ENCODE measurements around the gene EBF3. TPM values are rescaled to one million over a fixed set of nuclear protein-coding genes. Genes with fewer than 3 reads are reported as not detected.

The EBF3 gene
- total and polyA plus RNA-seq, 7 donors, result 1.2 to 8.9 (median 4.5) TPM; not detected in 1

GRCh38 chr10:129883626-129884397, 80.3 kb downstream of the EBF3 start:
- H3K9me3 ChIP-seq, result no peaks in the 10 kb centered on the region
- H3K36me3 ChIP-seq, result no peaks in the 10 kb centered on the region
- H3K4me1 ChIP-seq, result no peaks in the 10 kb centered on the region
- TF ChIP-seq POLR2AphosphoS5 (IDR thresholded peaks at IDR 0.05) (no peak), EP300 (IDR thresholded peaks at IDR 0.05) (no peak), CTCF (IDR thresholded peaks at IDR 0.05) (no peak), POLR2A (IDR thresholded peaks at IDR 0.05) (no peak)
- DNase-seq, result no peak
- no peak overlapping the region for H3K27ac ChIP-seq
- peaks cover 0 to under 1% (median 0%) of the 10 kb centered on the region in 3 donors for H3K27me3 ChIP-seq
- 60 to 62% methylated on average over 20 of the region's 20 CpGs for WGBS, 2 donors
- no peak overlapping the region for H3K4me3 ChIP-seq
- intact Hi-C loops (cut with DNase I), result no loop called here

GRCh38 chr10:129883029-129883428, 81.0 kb downstream of the EBF3 start:
- H3K27me3 ChIP-seq, result no peaks in the 10 kb centered on the region
- no peak overlapping the region for H3K27ac ChIP-seq
- no peak for TF ChIP-seq POLR2A (IDR thresholded peaks at IDR 0.05)
- TF ChIP-seq CTCF (IDR thresholded peaks at IDR 0.05), result no peak
- TF ChIP-seq POLR2AphosphoS5 (IDR thresholded peaks at IDR 0.05), result no peak
- no peak for TF ChIP-seq EP300 (IDR thresholded peaks at IDR 0.05)
- H3K36me3 ChIP-seq, result no peaks in the 10 kb centered on the region
- H3K4me1 ChIP-seq, result no peaks in the 10 kb centered on the region
- no peak overlapping the region for H3K4me3 ChIP-seq
- WGBS, 2 donors, result 86 to 88% methylated on average over 11 of the region's 11 CpGs
- H3K9me3 ChIP-seq, result no peaks in the 10 kb centered on the region
- intact Hi-C loops (cut with DNase I), result no loop called here
- no peak for DNase-seq

- intact Hi-C loops (cut with DNase I), result no loop called here
- no peak overlapping the region for H3K4me3 ChIP-seq
- 70 to 84% methylated on average over 9 of the region's 9 CpGs for WGBS, 2 donors
- TF ChIP-seq POLR2A (IDR thresholded peaks at IDR 0.05) (no peak), EP300 (IDR thresholded peaks at IDR 0.05) (no peak), POLR2AphosphoS5 (IDR thresholded peaks at IDR 0.05) (no peak), CTCF (IDR thresholded peaks at IDR 0.05) (no peak)
- no peak overlapping the region for H3K27ac ChIP-seq
- no peaks in the 10 kb centered on the region for H3K36me3 ChIP-seq
- DNase-seq, result no peak
- no peaks in the 10 kb centered on the region for H3K9me3 ChIP-seq
- no peaks in the 10 kb centered on the region for H3K27me3 ChIP-seq
- H3K4me1 ChIP-seq, result no peaks in the 10 kb centered on the region
Observed at GRCh38 chr10:129882291-129883010, 81.6 kb downstream of the EBF3 start.

GRCh38 chr10:129881641-129882040, 82.4 kb downstream of the EBF3 start:
- TF ChIP-seq EP300 (IDR thresholded peaks at IDR 0.05) (no peak), POLR2AphosphoS5 (IDR thresholded peaks at IDR 0.05) (no peak), CTCF (IDR thresholded peaks at IDR 0.05) (no peak), POLR2A (IDR thresholded peaks at IDR 0.05) (no peak)
- Histone ChIP-seq H3K4me3 (no peak overlapping the region), H3K9me3 (no peaks in the 10 kb centered on the region), H3K27ac (no peak overlapping the region), H3K36me3 (no peaks in the 10 kb centered on the region), H3K4me1 (no peaks in the 10 kb centered on the region), H3K27me3 (no peaks in the 10 kb centered on the region)
- WGBS, 2 donors, result 62 to 81% methylated on average over 6 of the region's 6 CpGs
- DNase-seq, result no peak
- intact Hi-C loops (cut with DNase I), result no loop called here

All from sigmoid colon (tissue), 7 donors.